Psoas muscle (tissue), 8 donors: ENCODE data around the gene CD300A. TPM values are rescaled to one million over a fixed set of nuclear protein-coding genes. Genes with fewer than 3 reads are reported as not detected.

Source experiments
- ATAC-seq, 4 donors: fragments of 200-7000 bp; cut with Tn5 transposase; one replicate each; pipeline ENCODE4 v1.9.1; 2020; ENCODE audit warnings: moderate library complexity in 3 of 4, mild to moderate bottlenecking in 2 of 4
- DNase-seq, 2 donors: peaks; one replicate each; pipeline ENCODE4 v3.0.0-alpha.2; 2020
- H3K27ac ChIP-seq: fragments of 200-600 bp; one replicate; pipeline ENCODE4 v1.8.0; 2022
- H3K27me3 ChIP-seq, 3 donors: fragments of 200-600 bp in 1 of 3; one replicate each; pipeline versions ENCODE4 v1.6.1 to v1.8.0; 2013 to 2022; ENCODE audit warnings: low read length in 2 of 3, mild to moderate bottlenecking in 2 of 3, moderate library complexity in 1 of 3; ENCODE audit not compliant: insufficient read depth in 3 of 3
- H3K36me3 ChIP-seq, 2 donors: fragments of 200-600 bp in 1 of 2; one replicate each; pipeline versions ENCODE4 v1.6.1 to v1.8.0; 2013 to 2022; ENCODE audit warnings: low read depth in 1 of 2, mild to moderate bottlenecking in 1 of 2, moderate library complexity in 1 of 2; ENCODE audit not compliant: insufficient read depth in 1 of 2
- H3K4me1 ChIP-seq: fragments of 200-600 bp; one replicate; pipeline ENCODE4 v1.8.0; 2022
- H3K4me3 ChIP-seq: fragments of 200-600 bp; one replicate; pipeline ENCODE4 v1.8.0; 2022; ENCODE audit warnings: mild to moderate bottlenecking
- H3K9me3 ChIP-seq: fragments of 200-600 bp; one replicate; pipeline ENCODE4 v1.8.0; 2022
- CTCF ChIP-seq: fragments of 200-600 bp; IDR thresholded peaks from one replicate; pipeline ENCODE4 v1.8.0; 2022; ENCODE audit warnings: antibody characterized with exemption
- WGBS, 3 donors: extraction: QIAGEN DNeasy Blood & Tissue Kit; methylation state at CpG; one replicate each; pipeline versions ENCODE4 v1.1.6 to v1.1.7; 2013; 5-methylcytosine and 5-hydroxymethylcytosine counted together
- intact Hi-C, 2 donors: fragments of 100-400 bp; cut with DNase I; formaldehyde crosslinking; loops; one replicate each; pipeline versions ENCODE4 v1.11.0 to v1.14.2; 2022
- polyA plus RNA-seq, 3 donors: library from polyadenylated mRNA; stranded (reverse); fragments of 200-250 nt; gene quantifications; one replicate each; pipeline ENCODE4 v1.2.3, GENCODE V29; 2013
- total RNA-seq, 4 donors: library from RNA; stranded (reverse); fragmentation: NEBNext Ultra II Directional in 2 of 4; extraction: Animal tissue kit (Norgen Biotek cat#: 25700) in 2 of 4; gene quantifications; one replicate each; pipeline versions ENCODE4 v1.2.1 to v1.2.4, GENCODE V29; 2021 to 2023
- donor health status: healthy with polysubstance abuse.
- donor health status: DM: no; HTN: no; CAD: no; lungs with moderate emphysema.
- donor health status: Bipolar disorder and iron deficiency.
- donor health status: healthy.
- donor health status: DM: yes; HTN: yes; CAD: no.
- donor health status: DM: no; HTN: no; CAD: no.
- donor health status: DM: no; HTN: no; CAD: no.
- donor health status: DM: yes; HTN: yes; CAD: no.

Gene CD300A
- total and polyA plus RNA-seq, 7 donors = 0.29 to 2.4 (median 0.69) TPM

GRCh38 chr17:74520016-74520434 lies 53.6 kb downstream of the CD300A start:
- Histone ChIP-seq H3K27ac (no peak overlapping the region), H3K36me3 (no peaks in the 10 kb centered on the region), H3K4me1 (no peaks in the 10 kb centered on the region), H3K27me3 (peaks cover 0 to 4% (median 0%) of the 10 kb centered on the region in 3 donors), H3K9me3 (peaks cover 3% of the 10 kb centered on the region), H3K4me3 (no peak overlapping the region)
- intact Hi-C loops = no loop called here
- WGBS, 3 donors = 56 to 76% (median 65%) methylated on average over 3 of the region's 3 CpGs
- TF ChIP-seq CTCF = no peak
- ATAC-seq (no peak), DNase-seq (no peak)

- Histone ChIP-seq H3K4me1 (no peaks in the 10 kb centered on the region), H3K36me3 (no peaks in the 10 kb centered on the region), H3K9me3 (peaks cover 3% of the 10 kb centered on the region), H3K4me3 (no peak overlapping the region), H3K27me3 (peaks cover 0 to 4% (median 0%) of the 10 kb centered on the region in 3 donors), H3K27ac (no peak overlapping the region)
- no peak for DNase-seq
- no peak for TF ChIP-seq CTCF
- ATAC-seq = peak in 3 of 4 donors; percentile 21 to 49 (median 27)
- whole genome bisulfite sequencing, 3 donors = 78 to 83% (median 82%) methylated on average over 21 of the region's 21 CpGs
- intact Hi-C loops = no loop called here
These were observed 54.5 kb downstream of the CD300A start for GRCh38 chr17:74520790-74521480.

- intact Hi-C loops = no loop called here
- 81 to 89% (median 82%) methylated on average over 9 of the region's 9 CpGs for WGBS, 3 donors
- peaks cover 3% of the 10 kb centered on the region for H3K9me3 ChIP-seq
- H3K27me3 ChIP-seq = peaks cover 0 to 4% (median 0%) of the 10 kb centered on the region in 3 donors
- ATAC-seq = no peak
- H3K4me1 ChIP-seq = no peaks in the 10 kb centered on the region
- no peak for DNase-seq
- peak overlapping the region; percentile 3 for H3K27ac ChIP-seq
- no peaks in the 10 kb centered on the region for H3K36me3 ChIP-seq
- H3K4me3 ChIP-seq = no peak overlapping the region
- TF ChIP-seq CTCF = no peak
These were observed 55.3 kb downstream of the CD300A start for GRCh38 chr17:74521701-74522201.

GRCh38 chr17:74522381-74523105 lies 56.1 kb downstream of the CD300A start:
- no peak for DNase-seq
- intact Hi-C loops = no loop called here
- Histone ChIP-seq H3K27ac (no peak overlapping the region), H3K36me3 (no peaks in the 10 kb centered on the region), H3K9me3 (peaks cover 3% of the 10 kb centered on the region), H3K4me1 (no peaks in the 10 kb centered on the region), H3K27me3 (peaks cover 0 to 4% (median 0%) of the 10 kb centered on the region in 3 donors), H3K4me3 (no peak overlapping the region)
- no peak for ATAC-seq
- no peak for TF ChIP-seq CTCF
- WGBS, 3 donors = 77 to 84% (median 81%) methylated on average over 10 of the region's 10 CpGs
